GM12892 (cell line): Measurements from ENCODE around the gene RTF2.

Source experiments
- POLR2A ChIP-seq: IDR thresholded peaks from 2 replicates; pipeline ENCODE4 v1.6.1; 2011; ENCODE audit warnings: low read depth, low read length, control low read depth
- POLR2AphosphoS5 ChIP-seq: IDR thresholded peaks from 2 replicates; pipeline ENCODE4 v1.6.1; 2011; ENCODE audit warnings: low read depth, low read length, control low read depth
- TAF1 ChIP-seq: IDR thresholded peaks from 2 replicates; pipeline ENCODE4 v1.6.1; 2011; ENCODE audit warnings: low read depth, mild to moderate bottlenecking, control low read depth, low read length, borderline replicate concordance

DNA sequence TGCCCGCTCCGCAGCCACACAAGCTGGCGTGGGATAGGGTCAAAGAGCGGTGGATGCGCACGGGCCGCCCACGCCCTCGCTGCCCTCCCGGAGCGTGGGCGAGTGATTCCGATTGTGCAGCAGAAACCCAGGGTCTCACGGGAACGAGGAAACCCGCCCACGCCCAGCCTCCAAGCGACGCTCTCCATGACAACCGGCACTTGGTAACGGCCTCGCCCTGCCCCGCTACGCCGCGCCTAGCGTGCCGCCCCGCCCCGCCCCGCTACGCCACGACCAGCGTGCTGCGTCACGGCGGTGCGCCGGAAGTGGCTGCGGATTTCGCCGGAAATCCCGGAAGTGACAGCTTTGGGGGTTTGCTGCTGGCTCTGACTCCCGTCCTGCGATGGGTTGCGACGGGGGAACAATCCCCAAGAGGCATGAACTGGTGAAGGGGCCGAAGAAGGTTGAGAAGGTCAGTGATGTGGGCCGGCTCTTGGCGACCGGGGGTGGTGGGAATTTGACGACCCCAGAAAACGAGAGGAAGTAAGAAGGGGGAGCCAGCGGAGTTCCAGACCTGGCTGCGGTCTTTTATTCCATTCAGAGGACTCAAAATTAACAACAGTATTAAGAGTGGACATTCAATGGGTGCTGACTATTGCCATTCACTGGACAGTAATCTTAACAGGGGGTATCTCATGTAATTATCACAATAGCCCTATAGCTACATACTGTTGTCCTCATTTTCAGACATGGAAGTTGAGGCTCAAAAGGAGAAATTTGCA is at the start of gene RTF2:
- TF ChIP-seq POLR2A, result peak; percentile 82
- TF ChIP-seq TAF1, result peak; percentile 67
- peak; percentile 78 for TF ChIP-seq POLR2AphosphoS5
